Adrenal gland (tissue), 12 donors: ENCODE data around the gene KIAA1755. TPM values are rescaled to one million over a fixed set of nuclear protein-coding genes. Genes with fewer than 3 reads are reported as not detected.
"Not testable (repeated sequence)": the region's sequence is repeated elsewhere in the genome, so short reads cannot be mapped to it uniquely, and the experiment has no call there.

ENCODE experiments used
- DNase-seq, 7 donors: peaks; one replicate each; pipeline ENCODE4 v3.0.0-alpha.2; 2019 to 2020
- H3K27ac ChIP-seq, 5 donors: fragments of 200-600 bp; sonication (generic) in 4 of 5; 1 replicate in 3 of 5; 2 replicates in 2 of 5; pipeline versions ENCODE4 v1.5.1 to v1.8.0; 2016 to 2020; ENCODE audit warnings: mild to moderate bottlenecking in 1 of 5
- H3K27me3 ChIP-seq: fragments of 200-600 bp; 2 replicates; pipeline ENCODE4 v1.8.0; 2021
- H3K36me3 ChIP-seq, 2 donors: fragments of 200-600 bp; replicated peaks in 1 of 2; 1 replicate in 1 of 2; 2 replicates in 1 of 2; pipeline versions ENCODE4 v1.5.1 to v1.8.0; 2018 to 2022
- H3K4me1 ChIP-seq, 2 donors: fragments of 200-600 bp; replicated peaks in 1 of 2; 1 replicate in 1 of 2; 2 replicates in 1 of 2; pipeline versions ENCODE4 v1.5.1 to v1.8.0; 2018 to 2021
- H3K4me3 ChIP-seq, 4 donors: fragments of 200-600 bp; sonication (generic) in 3 of 4; one replicate each; pipeline ENCODE4 v1.5.1; 2016 to 2018
- H3K9me3 ChIP-seq, 3 donors: fragments of 200-600 bp; sonication (generic) in 1 of 3; replicated peaks in 1 of 3; 1 replicate in 2 of 3; 2 replicates in 1 of 3; pipeline versions ENCODE4 v1.5.1 to v1.8.0; 2016 to 2021
- CTCF ChIP-seq, 6 experiments: fragments of 450-650 bp in 4 of 6; fragments of 200-600 bp in 2 of 6; sonication (generic) in 1 of 6; IDR thresholded peaks; 1 replicate in 5 of 6; 2 replicates in 1 of 6; pipeline versions ENCODE4 v1.5.1 to v1.8.0; 2016 to 2021; ENCODE audit warnings: antibody characterized with exemption in 6 of 6, mild to moderate bottlenecking in 2 of 6, moderate library complexity in 1 of 6
- POLR2A ChIP-seq, 2 donors: fragments of 450-650 bp; IDR thresholded peaks; one replicate each; pipeline ENCODE4 v1.6.1; 2017; ENCODE audit warnings: antibody characterized with exemption in 2 of 2, mild to moderate bottlenecking in 2 of 2, moderate library complexity in 1 of 2
- WGBS, 4 donors: extraction: QIAGEN DNeasy Blood & Tissue Kit in 2 of 4; methylation state at CpG; one replicate each; pipeline versions ENCODE4 v1.1.5 to v1.1.7; 2013 to 2017; 5-methylcytosine and 5-hydroxymethylcytosine counted together
- intact Hi-C, 2 donors: fragments of 100-400 bp; cut with DNase I; formaldehyde crosslinking; loops; one replicate each; pipeline versions ENCODE4 v1.14.1 to v1.15.0; 2022 to 2023
- polyA plus RNA-seq, 3 donors: library from polyadenylated mRNA; stranded (reverse); fragments of 200-250 nt in 2 of 3; fragments of 350-450 nt in 1 of 3; fragmentation: Illumina TruSeq in 1 of 3; extraction: RNeasy Lipid Tissue Mini Kit (QIAGEN cat#74804) in 1 of 3; gene quantifications; one replicate each; pipeline ENCODE4 v1.2.3, GENCODE V29; 2013 to 2014
- total RNA-seq, 9 donors: library from RNA; depleted of rRNA in 4 of 9; stranded (reverse); fragments of >200 nt in 4 of 9; fragments of 120-200 nt in 1 of 9; fragmentation: NEBNext Ultra II Directional in 1 of 9; extraction: Animal tissue kit (Norgen Biotek cat#: 25700) in 1 of 9; gene quantifications; one replicate each; pipeline versions ENCODE4 v1.1.0 to v1.2.4, GENCODE V29; 2013 to 2023
- donor health status: healthy with polysubstance abuse.
- donor health status: Bipolar disorder and iron deficiency.
- donor health status: DM: yes; HTN: yes; CAD: no.
- donor health status: DM: no; HTN: no; CAD: no.
- donor health status: DM: no; HTN: no; CAD: no.
- donor health status: DM: yes; HTN: yes; CAD: no.

Gene KIAA1755
- total and polyA plus RNA-seq, 12 donors = 0.42 to 8.0 (median 2.0) TPM

GRCh38 chr20:38286586-38287531, 26.3 kb upstream of the KIAA1755 start:
- H3K4me1 ChIP-seq = no peaks in the 10 kb centered on the region
- DNase-seq = peak in 2 of 7 donors; percentile 23 to 52
- H3K36me3 ChIP-seq = no peaks in the 10 kb centered on the region
- no peaks in the 10 kb centered on the region for H3K9me3 ChIP-seq
- 45 to 51% (median 48%) methylated on average over 16 of the region's 16 CpGs for WGBS, 4 donors
- no peak for TF ChIP-seq CTCF (IDR thresholded peaks at IDR 0.05)
- TF ChIP-seq POLR2A (IDR thresholded peaks at IDR 0.05) = no peak
- peak overlapping the region in 1 of 5 donors; percentile 58 for H3K27ac ChIP-seq
- H3K27me3 ChIP-seq = peaks cover 4% of the 10 kb centered on the region
- no peak overlapping the region for H3K4me3 ChIP-seq
- intact Hi-C loops = no loop called here

DNA sequence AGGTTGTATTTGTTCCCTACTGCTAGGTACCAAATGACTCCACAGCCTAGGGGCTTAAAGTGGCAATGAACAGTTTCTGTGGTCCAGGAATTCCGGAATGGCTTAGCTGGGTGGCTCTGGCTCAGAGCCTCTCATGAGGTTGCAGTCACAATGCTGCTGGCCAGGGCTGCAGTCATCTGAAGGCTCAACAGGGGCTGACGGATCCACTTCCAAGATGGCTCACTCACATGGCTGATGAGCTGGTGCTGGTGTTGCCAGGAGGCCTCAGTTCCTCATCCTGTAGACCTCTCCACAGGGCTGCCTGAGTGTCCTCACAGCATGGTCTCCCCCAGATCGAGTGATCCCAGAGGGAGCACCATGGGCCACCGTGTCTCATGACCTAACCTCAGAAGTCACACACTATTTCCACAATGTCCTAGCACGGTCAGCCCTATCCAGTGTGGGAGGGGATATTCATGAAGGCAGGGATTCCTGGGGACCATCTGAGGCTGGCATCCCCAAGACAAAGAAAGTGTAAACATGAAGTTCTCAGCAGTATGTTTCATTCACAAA, 24.4 kb upstream of the KIAA1755 start:
- H3K4me1 ChIP-seq = no peaks in the 10 kb centered on the region
- no peak for TF ChIP-seq CTCF (IDR thresholded peaks at IDR 0.05)
- H3K27me3 ChIP-seq = no peaks in the 10 kb centered on the region
- DNase-seq = peak in 1 of 7 donors; percentile 20
- H3K27ac ChIP-seq = no peak overlapping the region
- no peaks in the 10 kb centered on the region for H3K36me3 ChIP-seq
- no peaks in the 10 kb centered on the region for H3K9me3 ChIP-seq
- intact Hi-C loops = no loop called here
- no peak overlapping the region for H3K4me3 ChIP-seq
- WGBS, 4 donors = 90 to 96% (median 94%) methylated on average over 4 to 5 of the region's 5 CpGs

- H3K36me3 ChIP-seq, intact Hi-C loops, H3K27ac ChIP-seq, H3K4me3 ChIP-seq, H3K9me3 ChIP-seq, H3K4me1 ChIP-seq, H3K27me3 ChIP-seq, DNase-seq: not testable (repeated sequence)
- 81 to 93% (median 92%) methylated on average over 7 of the region's 7 CpGs for WGBS, 4 donors
Observed at GRCh38 chr20:38284066-38284650, 23.6 kb upstream of the KIAA1755 start.

DNA sequence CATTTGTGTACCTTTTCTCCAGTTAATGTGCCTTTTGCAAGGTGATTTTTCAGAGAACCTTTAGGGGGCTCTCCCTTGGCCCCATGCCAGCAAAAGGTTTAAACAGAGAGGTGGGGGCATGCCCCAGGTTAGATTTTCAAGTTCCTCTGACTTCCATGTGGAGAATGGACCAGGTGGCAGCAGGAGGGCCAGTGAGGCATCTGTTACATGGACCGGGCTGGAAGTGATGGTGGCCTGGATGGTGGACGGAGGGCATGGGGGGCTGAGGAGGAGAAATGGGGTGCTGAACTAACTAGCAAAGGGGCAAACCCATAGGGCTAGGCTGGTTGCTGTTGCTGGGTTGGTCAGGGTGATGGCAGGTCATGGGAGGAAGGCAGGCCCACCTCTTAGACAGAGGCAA, 22.7 kb upstream of the KIAA1755 start:
- DNase-seq = no peak
- Histone ChIP-seq H3K9me3 (no peaks in the 10 kb centered on the region), H3K4me3 (no peak overlapping the region), H3K27me3 (no peaks in the 10 kb centered on the region), H3K4me1 (no peaks in the 10 kb centered on the region), H3K36me3 (no peaks in the 10 kb centered on the region), H3K27ac (no peak overlapping the region)
- no peak for TF ChIP-seq POLR2A (IDR thresholded peaks at IDR 0.05)
- no peak for TF ChIP-seq CTCF (IDR thresholded peaks at IDR 0.05)
- intact Hi-C loops = no loop called here
- 97 to 100% (median 99%) methylated on average over 2 of the region's 2 CpGs for WGBS, 4 donors

- intact Hi-C loops, H3K36me3 ChIP-seq, H3K27ac ChIP-seq, H3K4me3 ChIP-seq, H3K9me3 ChIP-seq, H3K4me1 ChIP-seq, H3K27me3 ChIP-seq: not testable (repeated sequence)
- DNase-seq = peak in 1 of 7 donors; percentile 4
- WGBS, 4 donors = 75 to 85% (median 84%) methylated on average over 6 of the region's 6 CpGs
Observed at GRCh38 chr20:38281176-38281915, 20.8 kb upstream of the KIAA1755 start.
